DMS 273 treated with DMSO at 0.1 percent for 48 hours (cell line): ENCODE measurements around the gene MRPL46.
A peak's percentile ranks its signal among the peaks of the same experiment; 100 is the strongest.
"Not testable (repeated sequence)": the region's sequence is repeated elsewhere in the genome, so short reads cannot be mapped to it uniquely, and the experiment has no call there.

Experiments
- DNase-seq: peaks from one replicate; lab custom pipeline; 2025; lab: John Stamatoyannopoulos, UW

MRPL46 gene

DNA sequence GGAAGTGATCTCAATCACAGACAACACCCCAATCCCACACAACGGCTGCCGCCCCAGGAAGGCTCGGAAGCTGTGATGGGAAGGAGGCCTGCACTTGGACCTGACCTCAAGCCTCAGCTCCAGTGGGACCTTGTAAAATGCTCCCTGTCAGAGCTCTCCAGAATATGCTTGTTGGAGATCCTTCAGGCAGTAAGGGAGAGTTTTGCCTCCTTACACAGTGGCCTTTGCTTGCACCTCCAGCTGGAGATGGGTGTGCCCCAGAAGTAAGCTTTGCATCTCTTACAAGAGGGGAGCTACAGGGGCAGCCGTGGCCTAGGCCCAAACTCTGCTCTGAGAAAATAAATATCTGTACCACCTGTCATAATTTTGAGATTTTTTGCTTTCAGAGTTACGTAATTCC lies 10.7 kb upstream of the MRPL46 start:
- no peak for DNase-seq

- no peak for DNase-seq
Measured at GRCh38 chr15:88477126-88477525, 9.9 kb upstream of the MRPL46 start.

DNA sequence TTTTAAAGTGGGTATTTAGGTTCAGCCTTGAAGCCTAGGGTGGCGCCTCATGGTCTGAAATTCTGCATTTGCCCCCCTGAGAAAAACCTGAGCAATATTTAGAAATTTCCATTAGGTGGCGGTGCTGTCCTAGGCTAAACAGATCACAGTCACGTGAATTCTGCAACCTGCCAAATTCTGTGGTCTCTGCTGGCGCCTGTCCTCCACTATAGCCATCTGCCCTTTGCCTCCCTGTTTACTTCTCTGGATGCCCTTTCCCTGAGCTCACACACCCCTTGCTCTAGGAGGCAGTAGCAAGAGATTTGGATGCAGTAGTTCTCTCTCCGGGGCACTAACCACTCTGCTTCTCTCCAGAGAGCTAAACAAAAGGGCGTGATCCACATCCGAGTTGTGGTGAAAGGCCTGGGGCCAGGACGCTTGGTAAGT lies 9.5 kb upstream of the MRPL46 start:
- peak; percentile 66 for DNase-seq

- DNase-seq, result not testable (repeated sequence)
Measured at GRCh38 chr15:88473661-88474293, 6.6 kb upstream of the MRPL46 start.

- DNase-seq, result no peak
Measured at GRCh38 chr15:88472225-88472624, 5.0 kb upstream of the MRPL46 start.

DNA sequence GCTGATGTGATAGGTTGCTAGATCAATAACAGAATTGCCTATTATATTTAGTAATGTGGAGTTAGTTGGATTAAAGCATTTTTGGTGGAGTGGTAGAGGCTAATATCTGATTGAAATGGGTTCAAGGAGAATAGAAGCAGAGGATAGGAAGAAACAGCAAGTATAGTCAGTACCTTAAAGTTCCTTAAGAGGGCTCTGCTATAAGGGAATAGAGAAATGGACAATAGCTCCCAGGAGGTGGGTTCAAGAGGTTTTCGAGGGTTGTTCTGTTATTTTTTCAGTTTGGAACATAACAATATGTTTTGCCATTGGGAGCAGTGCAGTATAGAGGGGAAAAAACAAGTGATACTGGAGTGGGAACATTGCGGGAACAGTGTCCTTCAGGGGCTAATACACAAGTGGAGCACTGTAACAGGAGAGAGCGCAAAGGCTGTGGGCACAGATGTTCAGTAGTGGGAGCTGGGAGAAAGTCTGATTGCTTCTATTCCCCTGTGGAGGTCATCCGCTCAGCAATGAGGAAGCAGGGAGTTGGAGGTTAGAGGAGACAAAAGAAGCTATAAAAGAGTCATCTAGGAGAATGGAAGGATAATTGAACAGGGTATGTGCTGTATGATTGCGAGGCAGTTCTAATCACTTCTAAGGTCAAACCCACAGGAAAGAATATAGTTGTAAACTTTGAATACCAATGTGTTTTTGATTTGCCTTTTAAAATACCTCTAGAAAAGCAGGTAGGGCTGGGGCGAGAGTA lies 3.6 kb upstream of the MRPL46 start:
- no peak for DNase-seq

- no peak for DNase-seq
Measured at GRCh38 chr15:88469321-88469720, 2.1 kb upstream of the MRPL46 start.

DNA sequence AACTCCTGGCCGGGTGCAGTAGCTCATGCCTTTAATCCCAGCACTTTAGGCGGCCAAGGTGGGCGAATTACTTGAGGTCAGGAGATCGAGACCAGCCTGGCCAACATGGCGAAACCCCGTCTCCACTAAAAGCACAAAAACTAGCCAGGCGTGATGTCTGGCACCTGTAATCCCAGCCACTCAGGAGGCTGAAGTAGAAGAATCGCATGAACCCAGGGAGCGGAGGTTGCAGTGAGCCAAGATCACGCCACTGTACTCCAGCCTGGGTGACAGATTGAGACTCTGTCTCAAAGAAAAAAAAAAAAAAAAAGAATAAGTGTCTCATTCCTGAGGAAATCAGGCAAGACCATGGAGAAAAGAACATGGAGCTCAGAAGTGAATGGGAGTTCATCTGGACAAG lies 1.5 kb upstream of the MRPL46 start:
- not testable (repeated sequence) for DNase-seq

GRCh38 chr15:88467935-88468528 lies 844 bp upstream of the MRPL46 start:
- DNase-seq, result no peak

- no peak for DNase-seq
Measured at GRCh38 chr15:88465633-88466224, 1.5 kb downstream of the MRPL46 start.

GRCh38 chr15:88463870-88464532 lies 3.2 kb downstream of the MRPL46 start:
- DNase-seq, result no peak

DNA sequence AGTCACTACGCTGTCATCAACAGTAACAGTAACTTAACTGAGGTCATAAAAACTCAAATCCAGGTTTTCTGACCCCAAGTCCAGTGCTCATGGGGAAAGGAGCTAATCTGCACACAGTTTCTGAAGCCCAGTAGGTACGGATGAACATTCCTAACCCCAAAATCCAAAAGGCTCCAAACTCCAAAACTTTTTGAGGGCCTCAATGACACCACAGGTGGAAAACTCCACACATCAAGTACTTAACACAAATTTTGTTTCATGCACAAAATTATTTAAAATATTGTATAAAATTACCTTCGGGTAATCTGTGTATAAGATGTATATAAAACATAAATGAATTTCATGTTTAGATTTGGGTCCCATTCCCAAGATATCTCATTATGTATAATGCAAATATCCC lies 10.5 kb downstream of the MRPL46 start:
- no peak for DNase-seq

- DNase-seq, result peak; percentile 70
Measured at GRCh38 chr15:88454867-88455810, 12.0 kb downstream of the MRPL46 start.

DNA sequence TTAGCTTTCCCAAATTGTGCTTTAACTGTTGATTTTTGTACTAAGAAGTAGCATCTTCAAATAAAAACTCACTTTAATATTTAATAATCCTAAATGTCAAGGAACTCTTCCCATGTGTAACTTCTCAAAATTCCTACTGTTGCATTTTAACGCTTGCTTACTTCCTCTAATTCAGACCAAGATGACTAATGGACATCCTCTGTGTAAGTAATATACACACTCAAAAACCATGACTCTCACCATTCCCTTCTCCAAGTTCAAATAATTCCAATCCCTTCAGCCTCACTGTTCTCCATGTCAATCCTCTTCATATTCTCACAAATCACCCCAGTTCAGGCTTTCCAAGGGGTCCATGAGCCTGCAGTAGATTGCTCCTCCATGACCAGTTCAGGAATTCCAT lies 13.0 kb downstream of the MRPL46 start:
- DNase-seq, result no peak

- no peak for DNase-seq
Measured at GRCh38 chr15:88453651-88454050, 13.5 kb downstream of the MRPL46 start.

DNA sequence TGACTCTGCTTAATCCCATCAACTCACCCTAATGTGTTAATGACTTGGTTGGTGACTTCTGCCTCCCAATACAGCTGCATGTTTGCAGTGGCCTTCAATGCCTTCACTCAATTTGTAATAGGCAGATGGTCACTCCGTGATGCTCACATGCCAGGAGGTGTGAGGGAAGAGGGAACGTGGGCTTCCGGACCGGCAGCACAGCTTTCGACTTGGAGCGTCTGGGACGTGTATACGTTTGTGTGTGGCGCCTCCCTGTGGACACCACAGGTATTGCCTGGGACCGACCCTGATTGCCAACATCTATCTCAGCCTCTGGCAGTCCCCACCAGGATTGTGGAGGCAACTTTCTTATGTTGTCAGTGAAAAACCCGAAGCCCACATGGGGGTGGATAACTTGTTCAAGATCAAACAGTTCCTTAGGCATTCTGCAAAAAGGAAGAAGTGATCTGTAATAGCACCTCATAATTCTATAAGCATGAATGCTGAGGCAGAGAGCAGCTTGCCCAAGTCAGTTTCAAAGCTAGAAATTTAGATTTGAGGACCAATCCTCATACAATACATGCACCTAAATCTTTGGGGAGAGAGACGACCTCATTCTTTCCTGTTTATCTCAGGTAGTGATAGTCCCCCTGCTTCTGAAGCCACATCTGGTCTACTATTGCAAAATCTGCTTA lies 16.9 kb downstream of the MRPL46 start:
- peak; percentile 24 for DNase-seq

DNA sequence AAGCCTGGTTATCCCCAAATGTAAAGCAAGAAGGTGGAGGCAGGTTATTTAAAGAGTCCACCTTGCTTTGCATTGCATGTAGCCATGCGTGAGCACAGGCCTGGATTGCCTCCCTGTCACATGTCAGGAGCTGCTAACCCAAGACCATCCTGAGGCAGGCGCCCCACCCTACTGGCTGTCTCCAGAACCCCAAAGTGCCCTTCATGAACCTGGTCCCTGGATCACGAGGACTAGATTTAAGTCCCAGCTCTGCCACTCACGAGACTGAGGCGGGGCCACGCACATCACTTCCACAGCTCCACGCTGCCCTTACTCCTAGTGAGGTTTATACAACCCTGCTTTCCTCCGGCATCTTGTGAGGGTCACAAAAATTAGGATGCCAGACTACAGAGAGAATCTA lies 17.6 kb downstream of the MRPL46 start:
- DNase-seq, result no peak

GRCh38 chr15:88448991-88449461 lies 18.2 kb downstream of the MRPL46 start:
- no peak for DNase-seq

DNA sequence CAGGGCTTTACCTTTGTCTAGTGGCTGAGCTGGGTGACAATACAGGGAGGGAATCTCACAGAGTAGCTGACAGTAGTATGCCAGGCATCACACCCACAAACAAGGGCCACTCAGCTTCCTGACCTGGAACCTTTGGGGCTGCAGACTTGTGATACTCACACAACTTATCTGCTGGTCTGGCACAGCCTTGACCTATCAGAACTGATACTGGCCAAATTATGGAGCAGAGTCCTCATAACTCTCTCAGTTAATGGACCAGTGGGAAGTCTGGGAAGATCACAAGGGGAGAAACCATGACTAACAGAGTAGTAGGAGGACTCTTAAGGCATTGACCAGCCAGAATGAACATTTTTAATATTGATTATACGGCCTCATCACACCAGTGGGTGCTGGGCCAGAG lies 19.4 kb downstream of the MRPL46 start:
- no peak for DNase-seq

GRCh38 chr15:88447206-88447605 lies 20.0 kb downstream of the MRPL46 start:
- DNase-seq, result no peak
